Cortex of kidney (tissue), 1 donor: ENCODE results near the gene DHRSX.
"Not testable (repeated sequence)": the region's sequence is repeated elsewhere in the genome, so short reads cannot be mapped to it uniquely, and the experiment has no call there.

Experiments used
- DNase-seq: peaks from one replicate; lab custom pipeline; 2025; lab: John Stamatoyannopoulos, UW

The DHRSX gene

DNA sequence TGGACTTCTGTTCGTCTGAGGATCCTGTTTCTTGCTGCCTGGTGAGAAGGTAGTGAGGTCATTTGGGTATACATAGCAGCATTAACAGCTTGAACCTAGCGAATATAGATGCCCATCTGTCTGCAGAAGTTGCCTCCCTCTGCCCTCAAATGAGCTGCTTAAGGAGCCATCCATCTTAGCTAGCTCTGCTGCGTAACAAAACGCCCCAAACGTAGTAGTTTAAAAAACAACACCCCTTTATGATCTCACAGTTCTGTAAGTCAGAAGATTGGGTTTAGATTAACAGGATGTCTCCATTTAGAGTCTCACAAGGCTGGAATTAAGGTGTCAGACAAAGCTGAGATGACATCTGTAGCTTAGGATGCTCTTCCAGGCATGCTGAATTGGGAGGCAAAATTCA lies 185.3 kb downstream of the DHRSX start:
- no peak for DNase-seq

DNA sequence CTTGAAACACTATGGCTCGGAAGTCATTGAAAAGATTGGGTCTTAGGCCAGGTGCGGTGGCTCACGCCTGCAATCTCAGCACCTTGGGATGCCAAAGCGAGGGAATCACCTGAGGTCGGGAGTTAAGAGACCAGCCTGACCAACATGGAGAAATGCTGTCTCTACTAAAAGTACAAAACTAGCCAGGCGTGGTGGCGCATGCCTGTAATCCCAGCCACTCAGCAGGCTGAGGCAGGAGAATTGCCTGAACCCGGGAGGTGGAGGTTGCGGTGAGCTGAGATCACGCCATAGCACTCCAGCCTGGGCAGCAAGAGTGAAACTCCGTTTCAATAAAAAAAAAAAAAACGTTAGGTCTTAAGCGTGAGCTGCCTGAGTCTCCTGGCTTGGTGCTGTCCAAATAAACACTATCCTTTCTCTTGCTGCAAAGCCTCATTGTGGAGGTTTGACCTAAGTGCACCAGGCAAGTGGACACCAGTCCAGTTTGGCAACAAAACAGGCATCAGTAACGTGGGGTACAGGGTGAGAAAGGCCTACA lies 185.9 kb downstream of the DHRSX start:
- no peak for DNase-seq

DNA sequence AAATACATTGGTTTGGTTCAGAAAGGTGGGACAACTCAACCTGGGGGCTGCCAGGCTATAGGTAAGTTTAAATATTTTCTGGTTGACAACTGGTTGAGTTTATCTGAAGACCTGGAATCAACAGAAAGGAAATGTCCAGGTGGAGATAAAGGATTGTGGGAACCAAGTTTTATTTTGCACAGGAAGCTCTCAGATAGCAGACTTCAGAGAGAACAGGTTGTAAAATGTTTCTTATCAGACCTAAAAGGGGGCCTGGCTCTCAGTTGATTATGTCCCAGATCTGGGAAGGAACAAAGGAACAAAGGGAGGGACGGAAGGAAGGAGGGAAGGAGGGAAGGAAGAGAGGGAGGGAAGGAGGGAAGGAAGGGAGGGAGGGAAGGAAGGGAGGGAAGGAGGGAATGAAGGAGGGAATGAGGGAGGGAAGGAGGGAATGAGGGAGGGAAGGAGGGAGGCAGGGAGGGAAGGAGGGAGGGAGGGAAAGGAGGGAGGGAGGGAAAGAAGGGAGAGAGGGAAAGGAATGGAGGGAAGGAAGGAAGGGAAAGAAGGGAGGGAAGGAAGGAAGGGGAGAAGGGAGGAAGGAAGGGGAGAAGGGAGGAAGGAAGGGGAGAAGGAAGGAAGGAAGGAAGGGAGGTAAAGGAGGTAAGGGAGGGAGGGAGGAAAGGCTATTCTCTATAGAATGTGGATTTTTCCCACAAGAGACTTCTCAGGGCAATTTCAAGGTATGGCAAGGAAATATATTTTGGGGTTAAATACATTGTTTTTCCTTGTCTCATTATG lies 186.7 kb downstream of the DHRSX start:
- DNase-seq, result no peak

DNA sequence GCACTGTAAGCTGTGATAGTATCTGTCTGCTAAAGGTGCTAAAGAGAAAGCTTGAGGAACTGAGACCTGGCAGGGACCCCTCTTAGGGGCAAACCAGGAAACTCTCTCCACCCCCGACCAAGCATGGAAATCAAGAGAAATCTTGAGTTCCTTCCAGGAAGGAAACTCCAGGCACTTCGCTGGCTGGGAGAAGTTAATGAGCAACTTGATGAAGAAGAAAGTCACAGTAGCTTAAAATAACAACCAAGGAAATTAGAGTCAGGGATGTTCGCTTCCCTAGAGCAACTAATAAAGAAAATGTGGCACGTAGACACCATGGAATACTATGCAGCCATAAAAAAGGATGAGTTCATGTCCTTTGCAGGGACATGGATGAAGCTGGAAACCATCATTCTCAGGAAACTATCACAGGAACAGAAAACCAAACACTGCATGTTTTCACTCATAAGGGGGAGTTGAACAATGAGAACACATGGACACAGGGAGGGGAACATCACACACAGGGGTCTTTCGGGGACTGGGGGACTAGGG lies 188.7 kb downstream of the DHRSX start:
- not testable (repeated sequence) for DNase-seq

DNA sequence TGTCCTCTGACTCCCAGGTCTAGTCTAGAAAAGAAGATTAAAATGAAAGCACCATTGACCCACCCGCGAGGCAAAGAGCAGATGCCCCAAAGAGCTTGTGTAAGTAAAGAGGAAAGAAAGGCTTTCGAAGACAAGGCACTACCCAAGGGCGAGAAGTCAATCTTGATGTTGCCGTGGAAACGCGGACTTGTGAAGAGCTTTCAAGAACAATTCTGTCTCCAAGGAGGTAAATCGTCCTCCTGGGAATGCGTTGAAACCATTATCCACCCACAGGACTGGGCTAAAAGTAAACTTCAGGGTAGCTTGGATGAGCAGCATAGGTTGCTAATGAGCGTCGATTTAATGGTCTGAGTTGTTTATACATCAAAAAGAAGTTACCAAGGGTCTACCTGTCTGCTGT lies 189.3 kb downstream of the DHRSX start:
- no peak for DNase-seq

DNA sequence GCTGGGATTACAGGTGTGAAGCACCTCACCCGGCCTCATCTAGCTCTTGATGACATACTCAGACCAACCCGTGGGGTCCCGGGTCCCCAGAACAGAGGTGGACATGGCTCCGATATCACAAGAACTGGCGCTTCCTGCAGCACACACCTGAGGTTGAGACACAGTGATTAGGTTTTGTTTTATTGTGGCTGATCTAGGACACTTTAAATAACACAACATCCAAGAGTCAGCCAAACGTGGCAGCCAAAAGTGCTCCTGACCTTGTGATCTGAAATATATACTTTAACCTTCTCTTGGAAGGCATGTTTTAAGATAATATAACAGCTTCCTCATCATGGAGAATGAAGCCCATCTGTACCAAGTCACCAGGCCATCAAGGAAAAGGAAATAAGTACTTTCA lies 198.9 kb downstream of the DHRSX start:
- DNase-seq, result no peak

DNA sequence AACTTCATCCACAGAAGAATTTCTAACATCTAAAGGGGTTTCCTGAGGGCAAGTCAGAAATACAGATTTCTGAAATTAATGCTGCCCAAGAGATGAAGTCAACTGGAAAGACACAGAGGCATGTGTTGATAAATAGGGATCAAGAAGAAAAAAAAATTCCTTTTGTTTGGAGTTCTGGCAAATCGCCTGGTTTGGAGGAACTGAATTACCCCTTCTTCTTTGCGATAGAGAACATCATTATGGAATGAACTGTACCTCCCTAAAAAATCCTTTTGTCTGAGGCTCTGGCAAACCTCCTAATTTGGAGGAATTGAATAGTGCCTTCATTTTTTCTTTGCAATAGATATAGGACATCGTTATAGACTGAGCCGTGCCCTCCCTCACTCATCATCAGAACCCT lies 200.9 kb downstream of the DHRSX start:
- no peak for DNase-seq

DNA sequence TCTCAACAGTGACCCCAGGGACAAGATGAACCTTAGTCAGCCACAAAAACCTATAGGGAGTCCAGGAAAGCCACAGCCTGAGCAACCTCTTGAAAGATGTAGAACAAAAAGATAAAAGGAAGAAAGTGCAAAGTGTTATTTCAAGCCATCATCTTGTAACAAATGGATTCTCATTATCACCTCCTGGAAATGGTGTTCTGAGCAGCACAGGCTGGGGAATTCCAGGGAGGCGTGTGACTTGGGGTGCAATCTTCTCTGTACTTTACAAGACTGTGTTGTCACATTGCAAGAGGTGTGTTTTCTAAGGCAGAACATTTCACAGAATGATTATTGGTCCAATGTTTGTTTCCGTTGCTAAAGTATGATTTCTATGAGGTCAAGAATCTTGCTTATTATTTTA lies 214.0 kb downstream of the DHRSX start:
- no peak for DNase-seq

DNA sequence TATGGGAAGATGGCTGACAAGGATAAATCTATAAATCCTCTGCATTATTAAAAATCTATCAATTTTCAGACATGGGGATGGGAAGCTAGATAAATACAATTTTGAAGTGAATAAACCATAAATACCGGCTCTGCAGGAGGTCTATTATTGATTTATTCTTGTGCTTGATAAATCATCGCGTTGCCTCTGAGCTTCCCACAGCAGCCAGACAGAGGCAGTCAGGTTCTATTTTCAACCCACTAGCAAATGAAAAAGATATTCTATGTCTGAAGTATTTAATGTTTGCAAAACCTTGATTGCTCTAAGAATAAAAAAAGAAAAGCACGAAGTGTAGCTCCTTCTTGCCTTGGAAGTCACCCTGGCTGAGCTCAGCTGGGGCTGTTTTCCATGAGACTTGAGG lies 216.2 kb downstream of the DHRSX start:
- no peak for DNase-seq

DNA sequence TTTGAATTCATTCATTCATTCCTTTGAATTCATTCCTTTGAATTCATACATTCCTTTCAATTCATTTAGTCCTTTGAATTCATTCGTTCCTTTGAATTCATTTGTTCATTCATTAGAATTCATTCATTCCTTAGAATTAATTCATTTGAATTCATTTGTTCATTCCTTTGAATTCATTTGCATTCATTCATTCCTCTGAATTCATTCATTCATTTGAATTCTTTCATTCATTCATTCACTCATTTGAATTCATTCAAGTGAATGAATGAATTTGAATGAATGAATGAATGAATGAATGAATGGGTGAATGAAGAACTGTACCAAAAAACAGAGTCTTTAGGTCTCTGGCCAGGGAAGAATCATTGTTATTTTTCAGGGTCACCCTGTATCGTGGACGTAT lies 216.6 kb downstream of the DHRSX start:
- DNase-seq, result no peak

DNA sequence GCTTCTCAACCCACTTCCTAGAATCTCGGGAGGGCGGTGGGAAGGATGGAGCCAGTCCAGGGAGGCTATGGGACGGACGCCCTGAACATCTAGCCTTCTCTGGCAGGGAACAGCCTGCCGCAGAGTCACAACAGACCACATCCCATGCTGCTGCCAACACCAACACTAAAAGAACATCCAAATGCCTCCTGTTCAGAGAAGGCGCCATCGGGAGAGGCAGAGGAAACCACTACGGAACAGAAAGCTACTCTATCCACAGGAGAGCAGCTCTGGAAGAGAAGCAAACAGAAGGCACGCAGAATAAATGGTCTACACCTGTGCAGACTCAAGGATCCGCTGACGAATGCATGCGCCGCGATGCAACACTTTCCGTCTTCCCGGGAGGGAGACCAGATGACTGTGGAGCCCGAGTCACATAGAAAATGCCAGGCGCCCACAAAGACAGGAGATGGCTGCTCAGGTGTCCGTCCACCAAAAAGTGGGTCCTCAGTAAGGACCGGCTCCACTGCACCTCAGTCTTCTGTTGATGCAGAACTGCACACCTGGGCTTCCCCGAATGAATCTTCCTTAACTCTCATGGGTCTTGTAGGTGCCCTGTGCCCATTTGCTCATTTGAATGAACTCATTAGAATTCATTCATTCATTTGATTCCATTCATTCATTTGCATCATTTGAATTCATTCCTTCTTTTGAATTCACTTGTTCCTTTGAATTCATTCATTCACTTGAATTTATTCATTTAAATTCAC lies 217.5 kb downstream of the DHRSX start:
- DNase-seq, result no peak

DNA sequence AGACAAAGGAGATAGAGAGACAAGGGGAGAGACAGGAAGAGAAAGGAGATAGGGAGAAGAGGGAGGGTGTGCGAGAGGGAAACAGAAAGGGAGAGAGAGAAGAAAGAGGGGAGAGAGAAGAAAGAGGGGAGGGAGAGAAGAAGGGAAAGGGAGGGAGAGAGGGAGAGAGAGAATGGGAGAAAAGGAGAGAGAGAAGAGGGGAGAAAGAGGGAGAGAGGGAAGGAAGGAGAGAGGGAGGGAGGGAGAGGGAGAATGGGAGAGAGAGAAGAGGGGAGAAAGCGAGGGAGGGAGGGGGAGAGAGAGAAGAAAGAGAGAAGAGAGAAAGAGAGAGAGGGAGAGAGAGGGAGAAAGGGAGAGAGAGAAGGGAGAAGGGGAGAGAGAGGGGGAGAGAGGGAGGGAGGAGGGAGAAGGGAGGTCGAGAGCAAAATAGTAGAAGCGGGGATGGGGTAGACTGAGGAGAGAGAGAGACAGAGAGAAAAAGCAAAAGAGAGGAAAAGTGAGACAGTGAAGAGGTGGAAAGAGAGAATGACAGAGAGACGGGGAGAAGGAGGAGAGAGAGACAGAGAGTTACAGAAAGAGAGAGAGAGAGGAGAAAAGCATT lies 218.2 kb downstream of the DHRSX start:
- DNase-seq, result no peak

DNA sequence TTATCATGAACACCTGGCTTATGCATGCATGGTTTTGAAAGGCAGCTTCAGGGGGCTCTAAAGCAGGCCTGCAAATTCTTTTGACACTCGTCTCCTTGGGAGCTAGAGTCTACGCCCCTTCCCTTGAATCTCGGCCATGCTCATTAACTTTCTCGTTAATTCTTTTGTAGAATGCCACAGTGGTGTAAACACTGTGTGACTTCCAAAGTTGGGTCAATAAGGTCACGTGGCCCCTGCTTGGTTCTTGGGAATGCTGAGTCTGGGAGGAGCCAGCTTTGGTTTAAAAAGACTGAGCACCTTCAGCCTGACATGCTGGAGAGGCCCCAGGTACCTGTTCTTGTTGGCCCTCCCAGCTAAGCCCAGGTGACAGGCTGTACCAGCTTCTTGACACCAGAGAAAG lies 228.4 kb downstream of the DHRSX start:
- no peak for DNase-seq

DNA sequence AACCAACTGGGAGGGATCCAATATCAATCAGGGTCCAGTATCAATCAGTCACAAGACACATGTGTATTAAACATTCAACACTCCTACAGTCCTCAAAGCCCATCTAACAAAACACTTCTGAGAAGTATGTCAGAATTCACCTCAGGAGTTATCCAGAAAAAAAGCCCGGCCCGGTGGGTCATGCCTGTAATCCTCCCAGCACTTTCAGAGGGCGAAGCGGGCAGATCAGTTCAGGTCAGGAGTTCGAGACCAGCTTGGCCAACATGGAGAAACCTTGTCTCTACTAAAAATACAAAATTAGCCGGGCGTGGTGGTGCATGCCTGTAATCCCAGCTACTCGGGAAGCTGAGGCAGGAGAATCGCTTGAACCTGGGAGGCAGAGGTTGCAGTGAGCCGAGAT lies 229.2 kb downstream of the DHRSX start:
- DNase-seq, result not testable (repeated sequence)

DNA sequence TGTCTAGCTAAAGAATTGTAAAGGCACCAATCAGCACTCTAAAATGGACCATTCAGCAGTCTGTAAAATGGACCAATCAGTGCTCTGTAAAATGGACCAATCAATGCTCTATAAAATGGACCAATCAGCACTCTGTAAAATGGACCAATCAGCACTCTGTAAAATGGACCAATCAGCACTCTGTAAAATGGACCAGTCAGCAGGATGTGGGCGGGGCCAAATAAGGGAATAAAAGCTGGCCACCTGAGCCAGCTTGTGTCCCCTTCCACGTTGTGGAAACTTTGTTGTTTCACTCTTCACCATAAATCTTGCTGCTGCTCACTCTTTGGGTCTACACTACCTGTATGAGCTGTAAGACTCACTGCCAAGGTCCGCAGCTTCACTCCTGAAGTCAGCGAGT lies 230.0 kb downstream of the DHRSX start:
- DNase-seq, result not testable (repeated sequence)

DNA sequence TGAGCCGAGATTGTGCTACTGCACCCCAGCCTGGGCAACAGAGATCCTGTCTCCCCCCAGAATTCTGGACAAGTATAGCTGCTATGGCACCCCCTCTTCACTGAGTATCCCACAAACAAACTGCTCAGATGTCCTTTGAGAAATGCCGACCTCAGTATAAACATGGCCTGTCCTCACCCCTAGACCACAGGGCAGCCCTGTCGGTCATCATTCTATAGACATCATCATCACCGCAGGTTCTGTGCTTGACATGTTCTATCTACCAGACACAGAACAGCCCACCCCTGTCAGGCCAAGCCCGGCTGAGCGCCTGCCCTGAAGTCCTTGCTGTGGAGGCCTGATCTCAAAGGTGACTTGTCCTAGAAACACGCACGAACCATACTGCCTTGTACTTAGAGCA lies 232.9 kb downstream of the DHRSX start:
- DNase-seq, result no peak

DNA sequence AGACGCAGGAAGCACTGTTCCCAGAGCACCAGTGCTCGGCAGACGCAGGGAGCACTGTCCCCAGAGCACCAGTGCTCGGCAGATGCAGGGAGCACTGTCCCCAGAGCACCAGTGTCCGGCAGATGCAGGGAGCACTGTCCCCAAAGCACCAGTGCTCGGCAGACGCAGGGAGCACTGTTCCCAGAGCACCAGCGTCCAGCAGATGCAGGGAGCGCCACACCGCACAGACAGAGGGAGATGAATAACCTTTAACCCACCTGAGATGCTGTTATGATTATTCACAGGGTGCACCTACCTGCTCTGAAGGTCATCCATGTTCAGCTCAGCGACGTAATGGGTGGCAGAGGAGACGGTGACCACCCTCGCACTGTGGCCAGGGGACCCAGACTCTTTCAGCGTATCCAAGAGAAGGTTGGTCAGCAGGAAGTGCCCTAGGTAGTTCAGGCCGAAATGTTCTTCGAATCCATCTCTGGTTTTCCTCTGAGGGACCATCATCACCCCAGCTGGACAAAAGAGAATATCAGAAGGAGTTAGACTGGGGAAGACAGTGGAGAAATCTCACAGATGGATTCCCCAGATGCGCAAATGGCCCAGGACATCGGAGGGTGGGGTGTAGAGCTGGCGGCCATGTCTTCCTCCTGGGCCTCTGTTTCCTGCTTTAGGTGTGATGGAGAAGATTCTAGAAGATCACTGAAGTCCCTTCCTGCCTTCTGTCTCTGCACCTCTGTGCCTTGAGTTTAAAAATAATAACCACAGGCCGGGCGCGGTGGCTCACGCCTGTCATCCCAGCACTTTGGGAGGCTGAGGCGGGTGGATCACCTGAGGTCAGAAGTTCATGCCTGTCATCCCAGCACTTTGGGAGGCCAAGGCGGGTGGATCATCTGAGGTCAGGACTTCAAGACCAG lies 234.1 kb downstream of the DHRSX start:
- no peak for DNase-seq

DNA sequence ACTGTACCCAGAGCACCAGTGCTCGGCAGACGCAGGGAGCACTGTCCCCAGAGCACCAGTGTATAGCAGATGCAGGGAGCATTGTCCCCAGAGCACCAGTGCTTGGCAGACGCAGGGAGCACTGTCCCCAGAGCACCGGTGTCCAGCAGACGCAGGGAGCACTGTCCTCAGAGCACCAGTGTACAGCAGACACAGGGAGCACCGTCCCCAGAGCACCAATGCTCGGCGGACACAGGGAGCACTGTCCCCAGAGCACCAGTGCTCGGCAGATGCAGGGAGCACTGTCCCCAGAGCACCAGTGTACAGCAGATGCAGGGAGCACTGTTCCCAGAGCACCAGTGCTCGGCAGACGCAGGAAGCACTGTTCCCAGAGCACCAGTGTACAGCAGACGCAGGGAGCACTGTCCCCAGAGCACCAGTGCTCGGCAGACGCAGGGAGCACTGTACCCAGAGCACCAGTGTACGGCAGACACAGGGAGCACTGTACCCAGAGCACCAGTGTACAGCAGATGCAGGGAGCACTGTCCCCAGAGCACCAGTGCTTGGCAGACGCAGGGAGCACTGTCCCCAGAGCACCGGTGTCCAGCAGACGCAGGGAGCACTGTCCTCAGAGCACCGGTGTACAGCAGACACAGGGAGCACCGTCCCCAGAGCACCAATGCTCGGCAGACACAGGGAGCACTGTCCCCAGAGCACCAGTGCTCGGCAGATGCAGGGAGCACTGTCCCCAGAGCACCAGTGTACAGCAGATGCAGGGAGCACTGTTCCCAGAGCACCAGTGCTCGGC lies 234.9 kb downstream of the DHRSX start:
- DNase-seq, result not testable (repeated sequence)

DNA sequence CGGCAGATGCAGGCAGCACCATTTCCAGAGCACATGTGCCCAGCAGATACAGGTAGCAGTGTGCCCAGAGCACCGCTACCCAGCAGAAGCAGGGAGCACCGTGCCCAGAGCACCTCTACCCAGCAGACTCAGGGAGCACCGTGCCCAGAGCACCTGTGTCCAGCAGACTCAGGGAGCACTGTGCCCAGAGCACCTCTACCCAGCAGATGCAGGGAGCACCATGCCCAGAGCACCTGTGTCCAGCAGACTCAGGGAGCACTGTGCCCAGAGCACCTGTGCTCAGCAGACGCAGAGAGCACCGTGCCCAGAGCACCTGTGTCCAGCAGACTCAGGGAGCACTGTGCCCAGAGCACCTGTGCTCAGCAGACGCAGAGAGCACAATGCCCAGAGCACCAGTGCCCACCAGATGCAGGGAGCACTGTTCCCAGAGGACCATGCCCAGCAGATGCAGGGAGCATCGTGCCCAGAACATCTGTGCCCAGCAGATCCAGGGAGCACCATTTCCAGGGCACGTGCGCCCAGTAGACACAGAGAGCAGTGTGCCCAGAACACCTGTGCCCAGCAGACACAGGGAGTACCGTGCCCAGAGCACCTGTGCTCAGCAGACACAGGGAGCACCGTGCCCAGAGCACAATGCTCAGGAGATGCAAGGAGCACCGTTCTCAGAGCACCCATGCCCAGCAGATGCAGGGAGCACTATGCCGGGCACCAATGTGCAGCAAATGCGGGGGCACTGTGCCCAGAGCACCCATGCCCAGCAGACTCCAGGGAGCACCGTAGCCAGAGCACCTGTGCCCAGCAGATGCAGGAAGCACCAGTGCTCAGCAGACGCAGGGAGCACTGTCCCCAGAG lies 236.4 kb downstream of the DHRSX start:
- no peak for DNase-seq

DNA sequence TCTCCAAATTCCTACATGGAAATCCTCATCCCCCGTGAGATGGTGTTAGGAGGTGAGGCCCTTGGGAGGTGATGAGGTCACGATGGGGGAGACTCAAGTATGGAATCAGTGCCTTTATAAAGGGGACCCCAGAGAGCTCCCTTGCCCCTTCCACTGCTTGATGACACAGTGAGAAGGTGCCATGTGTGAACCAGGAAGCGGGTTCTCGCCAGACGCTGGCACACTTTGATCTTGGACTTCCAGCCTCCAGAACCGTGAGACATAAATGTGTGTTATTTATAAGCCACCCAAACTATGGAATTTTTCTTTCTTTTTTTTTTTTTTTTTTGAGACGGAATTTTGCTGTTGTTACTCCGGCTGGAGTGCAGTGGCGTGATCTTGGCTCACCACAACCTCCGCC lies 237.6 kb downstream of the DHRSX start:
- DNase-seq, result no peak
